Upper lobe of right lung (tissue), 1 donor: ENCODE data around the gene UBN2. TPM values are rescaled to one million over a fixed set of nuclear protein-coding genes. Genes with fewer than 3 reads are reported as not detected.

ENCODE experiments used
- ATAC-seq: fragments of 200-7000 bp; cut with Tn5 transposase; one replicate; pipeline ENCODE4 v1.9.1; 2020; ENCODE audit warnings: mild to moderate bottlenecking, moderate library complexity
- DNase-seq: peaks from one replicate; pipeline ENCODE4 v3.0.0-alpha.2; 2020
- H3K27ac ChIP-seq: fragments of 200-600 bp; one replicate; pipeline ENCODE4 v1.8.0; 2022
- H3K27me3 ChIP-seq: fragments of 200-600 bp; one replicate; pipeline ENCODE4 v1.8.0; 2022; ENCODE audit warnings: mild to moderate bottlenecking
- H3K36me3 ChIP-seq: fragments of 200-600 bp; one replicate; pipeline ENCODE4 v1.8.0; 2022
- H3K4me1 ChIP-seq: fragments of 200-600 bp; one replicate; pipeline ENCODE4 v1.8.0; 2022
- H3K4me3 ChIP-seq: fragments of 200-600 bp; one replicate; pipeline ENCODE4 v1.8.0; 2022; ENCODE audit warnings: mild to moderate bottlenecking
- H3K9me3 ChIP-seq: fragments of 200-600 bp; one replicate; pipeline ENCODE4 v1.8.0; 2022
- intact Hi-C: fragments of 100-400 bp; cut with DNase I; formaldehyde crosslinking; loops from one replicate; pipeline ENCODE4 v1.11.0; 2022
- total RNA-seq: library from RNA; stranded (reverse); fragmentation: NEBNext Ultra II Directional; extraction: Animal tissue kit (Norgen Biotek cat#: 25700); gene quantifications from one replicate; pipeline ENCODE4 v1.2.1, GENCODE V29; 2021
- TF ChIP-seq, protein P1 (sequence below): fragments of 200-600 bp; IDR thresholded peaks from one replicate; pipeline ENCODE4 v1.8.0; 2022; ENCODE audit warnings: antibody characterized with exemption
- donor health status: DM: no; HTN: yes; CAD: no; lungs with severe emphysema.

The UBN2 gene
- total RNA-seq, 1 donor from 2014 or later = 23.5 TPM

GRCh38 chr7:139264220-139264619 lies 33.2 kb downstream of the UBN2 start:
- ATAC-seq = no peak
- Histone ChIP-seq H3K27me3 (no peaks in the 10 kb centered on the region), H3K27ac (no peak overlapping the region), H3K36me3 (peaks cover 100% of the 10 kb centered on the region), H3K9me3 (no peaks in the 10 kb centered on the region), H3K4me1 (no peaks in the 10 kb centered on the region), H3K4me3 (no peak overlapping the region)
- DNase-seq = no peak
- TF ChIP-seq, protein P1, sequence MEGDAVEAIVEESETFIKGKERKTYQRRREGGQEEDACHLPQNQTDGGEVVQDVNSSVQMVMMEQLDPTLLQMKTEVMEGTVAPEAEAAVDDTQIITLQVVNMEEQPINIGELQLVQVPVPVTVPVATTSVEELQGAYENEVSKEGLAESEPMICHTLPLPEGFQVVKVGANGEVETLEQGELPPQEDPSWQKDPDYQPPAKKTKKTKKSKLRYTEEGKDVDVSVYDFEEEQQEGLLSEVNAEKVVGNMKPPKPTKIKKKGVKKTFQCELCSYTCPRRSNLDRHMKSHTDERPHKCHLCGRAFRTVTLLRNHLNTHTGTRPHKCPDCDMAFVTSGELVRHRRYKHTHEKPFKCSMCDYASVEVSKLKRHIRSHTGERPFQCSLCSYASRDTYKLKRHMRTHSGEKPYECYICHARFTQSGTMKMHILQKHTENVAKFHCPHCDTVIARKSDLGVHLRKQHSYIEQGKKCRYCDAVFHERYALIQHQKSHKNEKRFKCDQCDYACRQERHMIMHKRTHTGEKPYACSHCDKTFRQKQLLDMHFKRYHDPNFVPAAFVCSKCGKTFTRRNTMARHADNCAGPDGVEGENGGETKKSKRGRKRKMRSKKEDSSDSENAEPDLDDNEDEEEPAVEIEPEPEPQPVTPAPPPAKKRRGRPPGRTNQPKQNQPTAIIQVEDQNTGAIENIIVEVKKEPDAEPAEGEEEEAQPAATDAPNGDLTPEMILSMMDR = no peak
- intact Hi-C loops = no loop called here

DNA sequence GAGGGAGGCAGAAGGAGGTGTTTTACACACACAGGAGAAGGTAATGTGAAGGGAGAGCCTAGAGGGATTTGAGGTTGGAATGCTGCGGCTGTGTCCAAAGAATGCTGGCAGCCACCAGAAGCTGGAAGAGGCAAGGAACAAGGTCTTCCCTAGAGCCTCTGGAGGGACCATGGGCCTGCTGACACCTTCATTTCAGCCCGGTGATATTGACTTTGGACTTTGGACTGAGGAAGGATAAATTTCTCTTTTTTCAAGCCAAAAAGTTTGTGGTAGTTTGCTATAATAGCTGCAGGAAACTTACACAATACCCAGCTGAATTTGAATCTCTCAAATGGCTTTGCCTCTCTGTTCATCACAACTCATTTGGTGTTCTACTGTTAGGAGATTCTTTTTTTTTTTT lies 34.6 kb downstream of the UBN2 start:
- H3K4me3 ChIP-seq = no peak overlapping the region
- H3K27me3 ChIP-seq = no peaks in the 10 kb centered on the region
- H3K27ac ChIP-seq = no peak overlapping the region
- ATAC-seq (no peak), DNase-seq (no peak)
- TF ChIP-seq, protein P1 = no peak
- no peaks in the 10 kb centered on the region for H3K4me1 ChIP-seq
- H3K36me3 ChIP-seq = peaks cover 100% of the 10 kb centered on the region
- intact Hi-C loops = no loop called here
- no peaks in the 10 kb centered on the region for H3K9me3 ChIP-seq

DNA sequence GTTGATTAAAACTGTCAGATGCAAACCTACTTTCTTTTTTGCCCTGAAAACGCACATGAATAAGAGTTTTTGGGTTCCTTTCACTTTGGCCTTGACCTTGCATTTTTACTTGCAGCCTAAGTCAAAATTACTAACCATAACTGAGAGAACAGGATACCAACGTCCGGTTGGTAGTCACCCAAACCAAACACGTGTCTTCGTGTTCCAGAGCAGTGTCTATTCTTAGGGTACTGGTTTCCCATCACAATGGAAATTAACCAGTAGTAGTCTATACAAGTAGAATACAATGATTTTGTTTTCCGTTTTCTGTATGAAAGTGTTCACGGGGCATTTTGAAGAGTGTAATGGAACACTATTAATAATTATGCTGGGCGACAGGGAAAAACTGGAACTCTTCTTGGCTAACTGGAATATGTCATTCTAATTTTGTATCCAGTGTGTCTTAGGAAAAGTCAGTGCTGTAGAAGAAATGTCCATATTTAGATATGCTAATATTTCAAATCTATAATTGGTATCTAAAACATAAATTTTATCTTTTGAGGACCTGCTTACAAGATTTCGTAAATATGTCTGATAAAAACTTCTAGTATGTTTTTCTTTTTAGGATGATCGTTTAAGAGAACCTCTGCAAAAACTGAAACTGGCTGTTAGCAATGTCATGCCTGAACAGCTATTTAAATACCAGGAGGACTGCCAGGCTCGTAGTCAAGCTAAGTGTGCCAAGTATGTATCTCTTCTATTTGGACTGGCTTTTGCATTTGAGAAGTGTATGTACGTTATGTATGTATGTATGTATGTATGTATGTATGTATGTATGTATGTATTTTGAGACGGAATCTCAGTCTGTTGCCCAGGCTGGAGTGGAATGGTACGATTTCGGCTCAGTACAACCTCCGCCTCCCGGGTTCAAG lies 40.9 kb downstream of the UBN2 start:
- DNase-seq (no peak), ATAC-seq (no peak)
- no peaks in the 10 kb centered on the region for H3K9me3 ChIP-seq
- no peak overlapping the region for H3K4me3 ChIP-seq
- no peaks in the 10 kb centered on the region for H3K4me1 ChIP-seq
- intact Hi-C loops = no loop called here
- H3K27me3 ChIP-seq = no peaks in the 10 kb centered on the region
- no peak overlapping the region for H3K27ac ChIP-seq
- peaks cover 95% of the 10 kb centered on the region for H3K36me3 ChIP-seq
- TF ChIP-seq, protein P1 = no peak

DNA sequence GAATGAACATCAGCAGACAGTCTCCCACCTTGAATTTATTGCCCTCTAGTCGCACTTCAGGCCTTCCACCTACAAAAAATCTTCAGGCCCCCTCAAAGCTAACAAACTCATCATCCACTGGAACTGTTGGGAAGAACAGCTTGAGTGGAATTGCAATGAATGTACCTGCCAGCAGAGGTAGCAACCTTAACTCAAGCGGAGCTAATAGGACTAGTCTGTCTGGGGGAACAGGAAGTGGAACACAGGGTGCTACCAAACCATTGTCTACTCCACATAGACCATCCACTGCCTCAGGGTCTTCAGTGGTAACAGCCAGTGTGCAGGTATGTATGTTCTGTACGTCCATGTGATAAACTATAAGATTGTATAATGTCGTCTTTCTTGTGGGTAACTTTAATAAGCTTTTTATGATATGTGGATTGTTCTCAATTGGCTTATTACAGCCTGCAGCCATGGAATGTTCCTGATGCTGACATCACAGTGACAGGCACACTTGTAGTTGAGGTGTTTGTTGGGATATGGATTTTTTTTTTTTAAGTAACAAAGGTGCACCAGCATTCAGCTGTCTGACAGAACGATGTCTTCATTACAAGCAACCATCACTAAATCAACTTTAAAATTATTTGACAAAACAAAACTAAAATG lies 53.3 kb downstream of the UBN2 start:
- no peaks in the 10 kb centered on the region for H3K9me3 ChIP-seq
- DNase-seq = no peak
- TF ChIP-seq, protein P1 = no peak
- H3K27ac ChIP-seq = no peak overlapping the region
- H3K36me3 ChIP-seq = peaks cover 71% of the 10 kb centered on the region
- no peak overlapping the region for H3K4me3 ChIP-seq
- no peaks in the 10 kb centered on the region for H3K27me3 ChIP-seq
- no peaks in the 10 kb centered on the region for H3K4me1 ChIP-seq
- intact Hi-C loops = no loop called here
- ATAC-seq = no peak

DNA sequence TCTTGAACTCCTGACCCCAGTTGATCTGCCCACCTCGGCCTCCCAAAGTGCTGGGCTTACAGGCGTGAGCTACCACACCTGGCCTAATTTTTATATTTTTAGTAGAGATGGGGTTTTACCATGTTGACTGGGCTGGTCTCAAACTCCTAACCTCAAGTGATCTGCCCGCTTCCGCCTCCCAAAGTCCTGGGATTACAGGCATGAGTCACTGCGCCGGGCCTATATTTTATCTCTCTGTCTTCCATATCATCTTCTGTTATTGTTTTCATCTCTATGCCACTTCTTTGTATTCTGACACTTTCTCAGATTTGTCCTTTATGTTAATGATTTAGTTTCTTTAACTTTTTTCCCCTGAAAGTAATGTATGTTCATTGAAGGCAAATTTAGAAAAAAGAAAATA lies 55.1 kb downstream of the UBN2 start:
- no peak for DNase-seq
- no peak overlapping the region for H3K27ac ChIP-seq
- no peak for ATAC-seq
- no peaks in the 10 kb centered on the region for H3K9me3 ChIP-seq
- peaks cover 57% of the 10 kb centered on the region for H3K36me3 ChIP-seq
- TF ChIP-seq, protein P1 = no peak
- intact Hi-C loops = no loop called here
- no peaks in the 10 kb centered on the region for H3K4me1 ChIP-seq
- H3K4me3 ChIP-seq = no peak overlapping the region
- no peaks in the 10 kb centered on the region for H3K27me3 ChIP-seq
